Measurements from ENCODE around the gene SHC3.
A peak's percentile ranks its signal among the peaks of the same experiment; 100 is the strongest.

SHC3 gene

GRCh38 chr9:89014153-89014552 lies 164.5 kb downstream of the SHC3 start:
- no peak for DNase-seq

- DNase-seq: no peak
Observed at GRCh38 chr9:89013660-89014059, 165.0 kb downstream of the SHC3 start.

- no peak for DNase-seq
Observed at GRCh38 chr9:89012294-89013042, 166.2 kb downstream of the SHC3 start.

DNA sequence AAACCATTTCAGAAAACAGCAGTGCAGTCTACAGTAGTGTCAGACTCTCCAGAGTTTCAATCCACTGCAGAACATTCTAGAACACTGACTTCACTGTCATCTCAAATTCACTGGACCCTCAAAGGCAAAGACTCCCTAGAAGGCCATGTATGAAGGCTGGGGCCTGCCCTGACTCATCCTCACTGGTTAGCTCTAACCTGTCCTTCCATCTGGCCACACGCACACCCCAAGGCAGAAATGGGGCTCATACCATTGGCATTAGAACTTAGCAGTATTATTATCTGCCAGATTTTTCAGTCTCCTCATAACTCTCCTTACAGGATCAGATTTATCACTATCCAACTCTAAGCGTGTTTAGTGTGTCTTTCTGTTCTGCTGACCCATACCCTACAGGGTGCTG lies 166.9 kb downstream of the SHC3 start:
- DNase-seq: no peak

- no peak for DNase-seq
Observed at GRCh38 chr9:89010526-89011111, 168.0 kb downstream of the SHC3 start.

DNA sequence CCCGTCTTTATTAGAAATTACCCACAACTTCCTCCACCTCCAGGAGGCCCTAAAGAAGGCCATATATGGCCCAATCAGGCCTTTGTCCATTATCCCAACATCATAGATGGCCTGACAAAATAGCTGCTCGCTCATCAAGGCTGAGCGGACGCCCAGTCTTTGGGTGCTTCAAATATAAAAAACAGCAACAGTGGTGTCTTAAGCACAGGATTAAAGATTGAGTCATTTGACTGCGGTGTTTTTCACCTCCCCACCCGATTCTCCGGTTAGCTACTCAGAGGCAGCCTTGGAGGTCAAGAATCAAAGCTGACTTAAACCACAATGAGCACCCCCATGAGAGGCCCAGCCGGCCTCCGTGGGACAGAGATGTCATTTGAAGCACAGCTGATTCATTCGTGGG lies 168.6 kb downstream of the SHC3 start:
- DNase-seq: no peak

GRCh38 chr9:89009546-89009840 lies 169.1 kb downstream of the SHC3 start:
- DNase-seq: no peak

DNA sequence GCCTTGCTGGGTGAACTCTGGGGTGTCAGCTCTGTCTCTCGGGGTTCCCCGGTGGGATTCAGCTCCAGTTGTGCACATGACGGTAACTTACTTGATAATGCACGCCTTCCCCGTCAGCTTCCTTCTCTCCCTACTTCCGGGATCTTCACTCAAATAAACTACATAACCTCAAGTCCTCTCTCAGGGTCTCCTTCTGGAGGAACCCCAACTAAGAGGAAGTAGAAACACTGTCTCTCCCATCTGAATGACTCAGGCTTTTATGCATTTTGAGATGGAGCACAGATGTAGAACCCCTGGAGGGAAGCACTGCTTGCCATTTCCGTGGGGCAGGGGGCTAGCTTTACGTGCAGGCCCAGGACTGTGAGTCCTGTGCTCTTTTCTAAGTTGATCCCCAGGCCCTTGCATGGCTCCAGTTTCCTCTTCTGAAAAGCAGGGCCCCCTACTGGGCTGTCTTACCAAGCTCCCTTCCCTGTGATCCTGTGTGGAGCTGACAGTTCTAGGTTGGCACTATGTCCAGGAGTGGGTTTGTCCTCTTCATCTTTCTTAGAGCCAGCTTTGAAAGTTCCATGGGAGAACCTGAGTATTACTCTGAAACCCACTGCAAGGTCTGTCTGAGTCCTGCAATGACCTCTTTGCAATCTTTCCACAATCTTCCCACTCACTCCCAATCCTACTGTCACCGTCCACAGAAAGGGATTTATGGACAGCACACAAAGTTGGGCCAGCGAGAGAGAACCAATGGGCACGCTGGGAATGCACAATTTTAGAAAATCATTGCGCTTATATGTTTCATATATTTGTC lies 169.7 kb downstream of the SHC3 start:
- DNase-seq: no peak

DNA sequence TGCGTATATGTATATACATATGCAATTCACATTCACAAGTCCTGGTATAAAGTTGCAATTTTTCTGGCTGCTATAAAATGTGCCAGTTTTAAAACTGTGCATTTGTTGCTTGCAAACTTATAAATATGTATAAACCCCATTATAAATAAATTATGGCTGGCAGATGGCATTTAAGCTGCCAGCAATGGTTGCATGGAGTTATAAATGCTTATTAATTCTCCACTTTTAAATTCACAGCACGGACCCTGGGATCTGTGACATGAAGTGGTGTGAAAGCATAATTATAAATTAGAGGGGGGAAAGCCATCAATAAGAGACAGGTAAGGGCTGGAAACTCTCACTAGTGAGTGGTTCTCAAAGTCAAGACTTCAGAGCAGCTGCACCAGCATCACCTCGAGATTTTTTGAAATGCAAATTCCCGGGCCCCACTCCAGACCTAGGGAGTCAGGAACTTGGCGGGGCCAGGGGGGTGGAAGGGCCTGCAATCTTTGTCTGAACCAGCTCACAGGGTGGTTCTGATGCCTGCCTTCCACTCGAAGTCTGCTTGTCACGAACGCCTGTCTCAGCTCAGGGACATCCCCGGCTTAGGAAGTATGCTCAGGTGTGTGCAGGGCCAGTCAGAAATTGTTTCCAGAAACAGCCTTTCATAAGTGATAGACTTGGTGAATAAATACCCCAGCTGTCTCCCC lies 170.4 kb downstream of the SHC3 start:
- no peak for DNase-seq

DNA sequence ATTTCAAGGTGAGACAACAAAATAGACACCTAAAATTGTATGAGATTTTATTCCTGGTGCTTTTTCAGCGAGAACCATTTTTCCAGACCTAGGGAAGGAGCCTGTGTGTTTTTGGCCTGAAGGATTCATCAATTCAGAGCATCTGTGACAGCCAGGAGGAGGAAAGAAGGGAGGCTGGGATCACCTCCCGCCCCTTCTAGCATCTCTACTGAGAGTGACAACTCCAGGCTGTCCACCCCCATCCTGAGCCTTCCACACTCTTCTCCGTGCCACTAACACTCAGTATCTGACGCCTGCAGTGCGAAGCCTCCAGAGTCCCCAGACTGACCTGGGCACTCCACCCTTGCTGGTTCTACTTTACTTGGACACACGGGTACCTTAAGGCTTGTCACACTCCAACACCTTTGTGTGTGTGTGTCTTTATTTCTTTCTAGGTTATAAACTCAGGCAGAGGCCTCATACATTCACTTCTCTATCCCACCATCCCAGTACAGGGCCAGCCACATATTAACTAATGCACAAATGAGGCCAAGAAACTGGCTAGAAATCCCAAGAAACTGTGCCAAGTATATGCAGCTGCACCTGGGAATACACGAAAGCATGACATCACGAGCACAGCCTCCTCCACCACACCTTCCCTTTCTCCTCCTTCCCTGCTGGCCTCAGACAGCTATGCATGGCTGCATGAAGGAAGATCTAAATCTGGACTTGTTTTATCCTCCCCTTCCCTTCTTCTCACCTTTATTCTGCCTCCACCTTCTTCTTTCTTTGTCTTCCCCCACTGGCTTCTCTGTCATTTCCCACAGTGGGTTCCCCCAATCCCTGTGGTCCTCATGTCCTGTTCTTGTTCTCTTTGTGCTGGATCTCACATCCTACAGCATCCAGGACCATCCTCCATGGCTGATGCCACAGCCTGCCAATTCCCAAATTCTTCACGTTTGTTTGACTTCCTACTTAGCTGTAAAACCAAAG lies 171.3 kb downstream of the SHC3 start:
- no peak for DNase-seq

DNA sequence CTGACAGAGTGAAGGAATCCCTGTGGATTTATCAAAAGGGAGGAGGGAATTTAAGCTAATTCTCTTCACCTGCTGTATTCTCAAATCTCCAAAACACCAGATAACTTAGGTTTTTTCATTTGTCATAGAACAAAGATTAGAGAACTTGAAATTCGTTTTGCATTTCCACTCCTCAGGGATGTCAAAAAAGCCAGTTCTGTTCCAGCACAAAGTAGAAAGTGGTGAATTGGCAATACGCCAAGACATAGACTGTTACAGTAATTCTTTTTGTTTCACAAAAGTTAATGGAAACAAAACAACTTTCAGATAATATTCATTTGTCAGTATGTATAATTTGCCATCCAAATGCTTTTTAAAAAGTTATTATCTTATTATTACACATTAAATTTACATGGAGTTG lies 172.4 kb downstream of the SHC3 start:
- DNase-seq: no peak

DNA sequence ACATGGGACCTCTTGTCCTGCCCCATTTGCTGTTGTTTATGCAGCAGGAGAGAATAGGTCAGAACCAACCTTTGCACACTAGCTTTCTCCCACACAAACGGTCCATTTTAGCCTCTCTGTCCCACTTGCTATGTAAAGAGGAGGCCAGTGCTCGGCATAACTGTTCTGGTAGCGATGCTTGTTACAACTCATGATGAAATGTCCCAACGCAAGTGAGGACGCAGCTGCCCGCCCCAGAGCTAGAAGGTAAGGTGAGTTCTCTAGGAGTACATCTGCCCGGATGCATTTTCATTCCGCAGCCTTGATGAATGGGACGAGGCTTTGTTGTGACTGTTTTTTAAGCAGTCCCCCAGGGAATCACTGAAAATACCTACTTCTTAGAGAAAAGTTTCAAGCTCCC lies 173.3 kb downstream of the SHC3 start:
- DNase-seq: no peak

DNA sequence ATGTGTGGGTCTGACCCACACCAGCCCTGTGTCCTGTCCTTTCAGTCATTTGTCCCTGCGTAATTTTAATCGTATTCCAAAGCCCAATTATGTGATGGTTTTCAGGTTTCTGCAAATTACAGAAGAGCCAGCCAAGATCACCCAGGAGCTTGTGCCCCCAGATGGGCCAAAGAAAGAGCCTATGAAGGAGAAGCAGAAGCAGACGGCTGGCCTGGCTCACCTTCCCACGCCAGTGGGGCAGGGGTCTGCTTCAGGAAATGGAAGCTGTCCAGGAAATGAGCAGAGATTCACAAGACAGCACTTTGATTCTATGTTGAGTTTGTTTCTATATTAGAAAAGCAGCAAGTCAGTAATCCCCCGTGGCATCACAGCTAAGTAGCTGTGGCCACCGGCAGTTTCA lies 175.6 kb downstream of the SHC3 start:
- DNase-seq: no peak

GRCh38 chr9:89001917-89002540 lies 176.6 kb downstream of the SHC3 start:
- DNase-seq: no peak

GRCh38 chr9:89000973-89001916 lies 177.4 kb downstream of the SHC3 start:
- peak; percentile 67 for DNase-seq

GRCh38 chr9:89000371-89000781 lies 178.2 kb downstream of the SHC3 start:
- no peak for DNase-seq

DNA sequence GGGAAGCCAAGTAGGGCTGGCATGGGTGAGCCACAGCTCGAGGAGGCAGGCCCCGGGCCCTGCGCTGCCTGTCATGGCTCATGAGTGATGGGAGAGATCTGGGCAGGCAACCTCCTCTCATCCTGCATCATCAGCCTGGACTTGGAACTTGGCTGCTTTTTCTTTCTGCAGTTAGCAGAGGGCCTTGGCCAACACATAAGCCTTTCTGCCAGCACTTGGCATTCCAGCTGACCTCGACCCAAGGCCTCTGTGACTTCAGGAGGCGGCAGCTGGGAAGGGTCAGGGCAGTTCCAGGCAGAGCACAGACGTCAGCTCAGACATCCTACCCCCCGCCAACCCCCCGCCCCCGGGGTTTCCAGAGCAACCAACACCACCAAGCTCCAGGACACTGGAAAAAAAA lies 179.7 kb downstream of the SHC3 start:
- no peak for DNase-seq

DNA sequence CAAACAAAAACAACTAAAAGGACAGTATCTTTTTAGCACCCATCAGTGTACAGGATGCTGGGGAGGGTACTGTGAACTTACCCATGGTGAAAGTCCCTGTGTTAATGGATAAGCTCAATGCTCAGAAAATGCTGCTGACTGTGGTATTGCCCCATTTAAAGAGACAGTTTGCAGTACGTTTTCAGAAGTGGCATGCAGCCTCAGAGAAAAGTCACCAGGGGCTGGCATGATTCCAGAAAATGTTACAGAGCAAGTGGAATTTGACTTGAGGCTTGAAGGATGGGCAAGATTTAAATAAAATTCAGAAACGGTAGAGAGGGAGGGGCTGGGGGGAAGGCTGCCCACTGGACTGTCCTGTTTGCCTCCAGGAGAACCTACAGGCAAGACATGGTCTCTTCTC lies 180.1 kb downstream of the SHC3 start:
- no peak for DNase-seq

DNA sequence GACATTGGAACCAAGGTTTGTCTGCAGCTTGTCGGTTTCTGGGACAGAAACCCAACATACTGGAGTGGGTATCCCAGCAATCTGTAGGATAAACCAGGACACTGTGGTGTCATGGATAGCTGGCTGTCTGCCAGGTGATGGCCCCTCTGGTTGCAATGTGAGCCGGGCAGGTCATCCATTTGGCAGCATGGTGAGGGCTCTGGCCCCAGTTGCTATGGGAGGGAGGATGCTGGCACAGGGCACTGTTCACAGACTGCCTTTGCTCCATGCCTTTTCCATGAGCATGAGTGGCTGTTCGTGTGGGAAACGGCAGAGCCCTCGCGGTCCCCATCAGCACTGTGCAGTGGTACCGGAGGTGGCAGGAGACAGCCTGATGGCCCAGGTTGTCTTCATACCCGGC lies 181.0 kb downstream of the SHC3 start:
- no peak for DNase-seq

GRCh38 chr9:88996921-88997235 lies 181.7 kb downstream of the SHC3 start:
- no peak for DNase-seq

All from CD4-positive, alpha-beta T cell treated with Interleukin-21 for 1 hour (primary cell).